Natural killer cell (primary cell): ENCODE data around the gene NEDD4L. TPM values are rescaled to one million over a fixed set of nuclear protein-coding genes. Genes with fewer than 3 reads are reported as not detected.

Source experiments
- ATAC-seq, 3 donors: fragments of 150-1000 bp in 2 of 3; fragments of 200-7000 bp in 1 of 3; cut with Tn5 transposase; 1 replicate in 1 of 3; 2 replicates in 2 of 3; pipeline ENCODE4 v1.10.0; 2021; ENCODE audit warnings: mild to moderate bottlenecking in 2 of 3, moderate library complexity in 2 of 3
- DNase-seq, 2 donors: peaks; one replicate each; pipeline versions ENCODE4 v3.0.0 to v3.0.0-alpha.2; 2013 to 2021; ENCODE audit warnings: mixed read lengths in 1 of 2
- H3K27ac ChIP-seq: one replicate; pipeline ENCODE4 v1.5.1; 2013; ENCODE audit warnings: mild to moderate bottlenecking, low read length
- H3K27me3 ChIP-seq: one replicate; pipeline ENCODE4 v1.6.1; 2013; ENCODE audit warnings: low read length; ENCODE audit not compliant: control insufficient read depth, insufficient read depth
- H3K36me3 ChIP-seq: one replicate; pipeline ENCODE4 v1.6.1; 2013; ENCODE audit warnings: low read length; ENCODE audit not compliant: control insufficient read depth, insufficient read depth
- H3K4me1 ChIP-seq: one replicate; pipeline ENCODE4 v1.6.1; 2013; ENCODE audit warnings: low read length; ENCODE audit not compliant: control insufficient read depth, insufficient read depth
- H3K4me3 ChIP-seq: one replicate; pipeline ENCODE4 v1.5.1; 2013; ENCODE audit warnings: low read length
- H3K9me3 ChIP-seq: one replicate; pipeline ENCODE4 v1.6.1; 2013; ENCODE audit warnings: low read length; ENCODE audit not compliant: control insufficient read depth, insufficient read depth
- H3K27ac Mint-ChIP-seq, 2 donors: one replicate each; pipeline ENCODE4 v1.8.0; 2022; ENCODE audit warnings: mild to moderate bottlenecking in 2 of 2, mixed read lengths in 2 of 2, moderate library complexity in 1 of 2
- H3K27me3 Mint-ChIP-seq, 2 donors: one replicate each; pipeline ENCODE4 v1.8.0; 2022; ENCODE audit warnings: low read depth in 2 of 2, mixed read lengths in 2 of 2
- H3K36me3 Mint-ChIP-seq: one replicate; pipeline ENCODE4 v1.8.0; 2022; ENCODE audit warnings: mixed read lengths
- H3K4me1 Mint-ChIP-seq, 2 donors: one replicate each; pipeline ENCODE4 v1.8.0; 2022; ENCODE audit warnings: mixed read lengths in 2 of 2
- H3K4me3 Mint-ChIP-seq: one replicate; pipeline ENCODE4 v1.8.0; 2022; ENCODE audit warnings: mild to moderate bottlenecking, moderate library complexity, mixed read lengths
- H3K9me3 Mint-ChIP-seq, 2 donors: one replicate each; pipeline ENCODE4 v1.8.0; 2022; ENCODE audit warnings: mixed read lengths in 2 of 2
- WGBS: methylation state at CpG from one replicate; pipeline ENCODE4 v1.1.7; 2013; ENCODE audit warnings: missing lambda C conversion rate; ENCODE audit not compliant: insufficient coverage; 5-methylcytosine and 5-hydroxymethylcytosine counted together
- intact Hi-C: fragments of 100-400 bp; cut with micrococcal nuclease; formaldehyde crosslinking; loops from one replicate; pipeline ENCODE4 v1.14.2; 2022
- total RNA-seq, 4 donors: library from RNA; stranded (reverse); fragments of 120-200 nt in 1 of 4; gene quantifications; one replicate each; pipeline versions ENCODE4 v1.2.3 to v1.2.4, GENCODE V29; 2013 to 2022
- TF ChIP-seq, protein P1 (sequence below): fragments of 200-600 bp; IDR thresholded peaks from one replicate; pipeline ENCODE4 v1.8.0; 2022; ENCODE audit warnings: antibody characterized with exemption

Gene NEDD4L
- total RNA-seq, 3 donors from 2014 or later (not counting 1 experiment from before 2014, with no cell fraction given) = 3.4 to 15.3 (median 14.3) TPM

DNA sequence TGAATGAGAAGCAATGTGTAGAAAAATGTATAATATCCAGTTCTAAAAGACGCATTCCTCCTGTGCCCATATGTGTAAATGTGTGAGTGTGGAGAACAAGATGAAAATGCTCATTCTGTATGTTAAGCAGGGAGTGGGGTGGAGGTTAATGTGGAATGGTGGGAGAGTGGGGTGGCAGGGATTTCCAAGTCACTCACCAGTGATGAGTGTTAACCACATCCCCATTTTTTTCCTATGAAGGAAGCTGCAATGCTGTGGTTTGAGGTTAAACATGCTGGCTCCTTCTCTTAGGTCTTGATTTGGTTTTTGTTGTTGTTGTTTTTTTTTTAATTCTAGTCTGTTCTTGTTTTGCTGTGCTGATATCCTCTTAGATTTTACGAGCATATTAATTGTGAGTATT is 169.4 kb downstream of the NEDD4L start:
- 41% methylated on average over 2 of the region's 2 CpGs for WGBS
- peaks cover 4% of the 10 kb centered on the region for H3K4me1 ChIP-seq
- H3K36me3 Mint-ChIP-seq = no peaks in the 10 kb centered on the region
- H3K27ac Mint-ChIP-seq = no peak overlapping the region
- TF ChIP-seq, protein P1, sequence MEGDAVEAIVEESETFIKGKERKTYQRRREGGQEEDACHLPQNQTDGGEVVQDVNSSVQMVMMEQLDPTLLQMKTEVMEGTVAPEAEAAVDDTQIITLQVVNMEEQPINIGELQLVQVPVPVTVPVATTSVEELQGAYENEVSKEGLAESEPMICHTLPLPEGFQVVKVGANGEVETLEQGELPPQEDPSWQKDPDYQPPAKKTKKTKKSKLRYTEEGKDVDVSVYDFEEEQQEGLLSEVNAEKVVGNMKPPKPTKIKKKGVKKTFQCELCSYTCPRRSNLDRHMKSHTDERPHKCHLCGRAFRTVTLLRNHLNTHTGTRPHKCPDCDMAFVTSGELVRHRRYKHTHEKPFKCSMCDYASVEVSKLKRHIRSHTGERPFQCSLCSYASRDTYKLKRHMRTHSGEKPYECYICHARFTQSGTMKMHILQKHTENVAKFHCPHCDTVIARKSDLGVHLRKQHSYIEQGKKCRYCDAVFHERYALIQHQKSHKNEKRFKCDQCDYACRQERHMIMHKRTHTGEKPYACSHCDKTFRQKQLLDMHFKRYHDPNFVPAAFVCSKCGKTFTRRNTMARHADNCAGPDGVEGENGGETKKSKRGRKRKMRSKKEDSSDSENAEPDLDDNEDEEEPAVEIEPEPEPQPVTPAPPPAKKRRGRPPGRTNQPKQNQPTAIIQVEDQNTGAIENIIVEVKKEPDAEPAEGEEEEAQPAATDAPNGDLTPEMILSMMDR = no peak
- H3K27ac ChIP-seq = no peak overlapping the region
- peaks cover 16 to 18% of the 10 kb centered on the region in 2 donors for H3K4me1 Mint-ChIP-seq
- peak in 1 of 3 donors; percentile 46 for ATAC-seq
- no peak overlapping the region for H3K4me3 Mint-ChIP-seq
- peaks cover 12 to 47% of the 10 kb centered on the region in 2 donors for H3K27me3 Mint-ChIP-seq
- H3K9me3 ChIP-seq = no peaks in the 10 kb centered on the region
- H3K4me3 ChIP-seq = no peak overlapping the region
- peak in 1 of 2 donors; percentile 24 for DNase-seq
- H3K27me3 ChIP-seq = peaks cover 10% of the 10 kb centered on the region
- no peaks in the 10 kb centered on the region for H3K36me3 ChIP-seq
- H3K9me3 Mint-ChIP-seq = no peaks in the 10 kb centered on the region
- intact Hi-C loops = no loop called here

DNA sequence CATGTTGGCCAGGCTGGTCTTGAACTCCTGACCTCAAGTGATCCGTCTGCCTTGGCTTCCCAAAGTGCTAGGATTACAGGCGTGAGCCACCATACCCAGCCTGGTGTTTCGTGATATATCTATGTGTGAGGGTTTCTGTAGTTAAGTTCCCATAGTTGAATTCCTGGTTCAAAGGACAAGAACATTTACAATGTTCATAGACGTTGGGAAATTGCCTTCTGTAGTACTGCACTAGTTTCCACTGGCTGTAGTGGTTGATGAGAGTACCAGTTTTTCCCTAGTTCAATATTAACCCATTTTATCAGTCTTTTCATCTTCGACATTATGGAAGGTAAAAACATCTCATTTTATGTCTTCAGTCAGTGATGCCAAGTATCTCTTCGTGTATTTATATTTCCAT is 171.0 kb downstream of the NEDD4L start:
- TF ChIP-seq, protein P1 = no peak
- 91% methylated on average over 5 of the region's 6 CpGs for WGBS
- H3K36me3 ChIP-seq = no peaks in the 10 kb centered on the region
- H3K9me3 ChIP-seq = no peaks in the 10 kb centered on the region
- Mint-ChIP-seq H3K27me3 (peaks cover 10 to 55% of the 10 kb centered on the region in 2 donors), H3K9me3 (no peaks in the 10 kb centered on the region), H3K36me3 (no peaks in the 10 kb centered on the region), H3K4me1 (peaks cover 16 to 18% of the 10 kb centered on the region in 2 donors), H3K4me3 (no peak overlapping the region), H3K27ac (no peak overlapping the region)
- H3K4me1 ChIP-seq = peaks cover 4% of the 10 kb centered on the region
- ATAC-seq (no peak), DNase-seq (no peak)
- no peak overlapping the region for H3K4me3 ChIP-seq
- intact Hi-C loops = no loop called here
- H3K27ac ChIP-seq = no peak overlapping the region
- peaks cover 10% of the 10 kb centered on the region for H3K27me3 ChIP-seq

- intact Hi-C loops = no loop called here
- 82% methylated on average over 3 of the region's 3 CpGs for WGBS
- peaks cover 10% of the 10 kb centered on the region for H3K27me3 ChIP-seq
- H3K36me3 Mint-ChIP-seq = no peaks in the 10 kb centered on the region
- H3K27ac ChIP-seq = no peak overlapping the region
- no peak overlapping the region for H3K4me3 ChIP-seq
- TF ChIP-seq, protein P1 = no peak
- H3K4me3 Mint-ChIP-seq = no peak overlapping the region
- H3K27ac Mint-ChIP-seq = no peak overlapping the region
- peaks cover 4% of the 10 kb centered on the region for H3K4me1 ChIP-seq
- peaks cover 8 to 55% of the 10 kb centered on the region in 2 donors for H3K27me3 Mint-ChIP-seq
- peaks cover 16 to 18% of the 10 kb centered on the region in 2 donors for H3K4me1 Mint-ChIP-seq
- H3K9me3 ChIP-seq = no peaks in the 10 kb centered on the region
- DNase-seq (no peak), ATAC-seq (no peak)
- no peaks in the 10 kb centered on the region for H3K9me3 Mint-ChIP-seq
- no peaks in the 10 kb centered on the region for H3K36me3 ChIP-seq
Observed at GRCh38 chr18:58216071-58216481, 172.1 kb downstream of the NEDD4L start.

DNA sequence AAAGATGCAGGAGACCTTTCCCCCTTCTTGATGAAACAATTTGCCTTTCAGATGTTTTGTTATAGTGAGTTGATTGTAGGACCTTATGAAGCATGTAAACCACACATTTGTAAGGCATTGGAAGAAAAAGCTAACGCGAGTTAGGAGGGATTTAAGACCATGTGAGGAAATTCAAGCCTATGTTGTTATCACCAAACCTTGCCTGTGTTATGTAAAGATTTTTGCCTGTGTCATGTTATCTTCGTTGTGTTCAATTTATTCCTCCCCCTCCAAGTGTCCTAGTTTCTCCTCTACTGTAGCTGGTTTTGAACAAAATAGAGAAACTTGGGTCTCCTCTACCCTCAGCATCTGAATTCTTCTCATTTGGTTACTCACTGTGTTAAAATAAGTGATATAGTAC is 173.0 kb downstream of the NEDD4L start:
- H3K4me3 Mint-ChIP-seq = no peak overlapping the region
- no peaks in the 10 kb centered on the region for H3K9me3 Mint-ChIP-seq
- no peak overlapping the region for H3K4me3 ChIP-seq
- no peaks in the 10 kb centered on the region for H3K36me3 ChIP-seq
- DNase-seq (no peak), ATAC-seq (no peak)
- H3K27ac Mint-ChIP-seq = no peak overlapping the region
- H3K27me3 ChIP-seq = peaks cover 10% of the 10 kb centered on the region
- no peaks in the 10 kb centered on the region for H3K9me3 ChIP-seq
- peaks cover 8 to 45% of the 10 kb centered on the region in 2 donors for H3K27me3 Mint-ChIP-seq
- peaks cover 16 to 18% of the 10 kb centered on the region in 2 donors for H3K4me1 Mint-ChIP-seq
- H3K36me3 Mint-ChIP-seq = no peaks in the 10 kb centered on the region
- no peak overlapping the region for H3K27ac ChIP-seq
- TF ChIP-seq, protein P1 = no peak
- intact Hi-C loops = no loop called here
- H3K4me1 ChIP-seq = peaks cover 4% of the 10 kb centered on the region
- WGBS = 88% methylated on average over 2 of the region's 3 CpGs
